ENCODE measurements around the gene PRLR. TPM values are rescaled to one million over a fixed set of nuclear protein-coding genes. Genes with fewer than 3 reads are reported as not detected.

The PRLR gene
- total RNA-seq, 2 donors from 2014 or later: 1.1 to 7.1 TPM

GRCh38 chr5:35145691-35146317, 84.5 kb downstream of the PRLR start:
- WGBS: 81% methylated on average over 2 of the region's 2 CpGs
- TF ChIP-seq POLR2A (IDR thresholded peaks at IDR 0.05): no peak
- no peak for TF ChIP-seq CTCF (IDR thresholded peaks at IDR 0.05)
- no peak for TF ChIP-seq POLR2AphosphoS5 (IDR thresholded peaks at IDR 0.05)
- no peaks in the 10 kb centered on the region for H3K27me3 ChIP-seq (replicated peaks; ENCODE audit: insufficient read depth)
- intact Hi-C loops (cut with DNase I): no loop called here
- H3K9me3 ChIP-seq: no peaks in the 10 kb centered on the region
- no peaks in the 10 kb centered on the region for H3K36me3 ChIP-seq
- no peaks in the 10 kb centered on the region for H3K4me1 ChIP-seq (replicated peaks)
- no peak for DNase-seq (ENCODE audit: low spot score)
- no peak overlapping the region for H3K27ac ChIP-seq
- H3K4me3 ChIP-seq: no peak overlapping the region

GRCh38 chr5:35145012-35145411, 85.3 kb downstream of the PRLR start:
- H3K9me3 ChIP-seq: no peaks in the 10 kb centered on the region
- intact Hi-C loops (cut with DNase I): no loop called here
- WGBS: 89% methylated on average over 5 of the region's 5 CpGs
- H3K4me1 ChIP-seq (replicated peaks): no peaks in the 10 kb centered on the region
- no peak for DNase-seq (ENCODE audit: low spot score)
- no peaks in the 10 kb centered on the region for H3K27me3 ChIP-seq (replicated peaks; ENCODE audit: insufficient read depth)
- H3K4me3 ChIP-seq: no peak overlapping the region
- no peak overlapping the region for H3K27ac ChIP-seq
- TF ChIP-seq POLR2AphosphoS5 (IDR thresholded peaks at IDR 0.05): no peak
- TF ChIP-seq POLR2A (IDR thresholded peaks at IDR 0.05): no peak
- TF ChIP-seq CTCF (IDR thresholded peaks at IDR 0.05): no peak
- no peaks in the 10 kb centered on the region for H3K36me3 ChIP-seq

GRCh38 chr5:35143841-35144240, 86.4 kb downstream of the PRLR start:
- intact Hi-C loops (cut with DNase I): no loop called here

GRCh38 chr5:35141739-35142138, 88.5 kb downstream of the PRLR start:
- WGBS: 93% methylated on average over 4 of the region's 4 CpGs
- intact Hi-C loops (cut with DNase I): no loop called here
- Histone ChIP-seq H3K36me3 (no peaks in the 10 kb centered on the region), H3K4me1 (replicated peaks) (no peaks in the 10 kb centered on the region), H3K9me3 (no peaks in the 10 kb centered on the region), H3K27me3 (replicated peaks; ENCODE audit: insufficient read depth) (no peaks in the 10 kb centered on the region), H3K27ac (no peak overlapping the region), H3K4me3 (no peak overlapping the region)
- no peak for DNase-seq (ENCODE audit: low spot score)
- TF ChIP-seq CTCF (IDR thresholded peaks at IDR 0.05) (no peak), POLR2A (IDR thresholded peaks at IDR 0.05) (no peak), POLR2AphosphoS5 (IDR thresholded peaks at IDR 0.05) (no peak)

More at GRCh38 chr5:35143841-35144240, 86.4 kb downstream of the PRLR start:
- WGBS: 91% methylated on average over 3 of the region's 3 CpGs
- Histone ChIP-seq H3K9me3 (no peaks in the 10 kb centered on the region), H3K36me3 (no peaks in the 10 kb centered on the region), H3K27ac (no peak overlapping the region), H3K4me1 (replicated peaks) (no peaks in the 10 kb centered on the region), H3K4me3 (no peak overlapping the region), H3K27me3 (replicated peaks; ENCODE audit: insufficient read depth) (no peaks in the 10 kb centered on the region)
- TF ChIP-seq POLR2AphosphoS5 (IDR thresholded peaks at IDR 0.05) (no peak), CTCF (IDR thresholded peaks at IDR 0.05) (no peak), POLR2A (IDR thresholded peaks at IDR 0.05) (no peak)
- DNase-seq (ENCODE audit: low spot score): no peak

GRCh38 chr5:35138232-35138631, 92.1 kb downstream of the PRLR start:
- TF ChIP-seq POLR2AphosphoS5 (IDR thresholded peaks at IDR 0.05) (no peak), POLR2A (IDR thresholded peaks at IDR 0.05) (no peak), CTCF (IDR thresholded peaks at IDR 0.05) (no peak)
- no peaks in the 10 kb centered on the region for H3K9me3 ChIP-seq
- H3K36me3 ChIP-seq: no peaks in the 10 kb centered on the region
- 72% methylated on average over 1 of the region's 1 CpG for WGBS
- H3K27ac ChIP-seq: no peak overlapping the region
- no peak for DNase-seq (ENCODE audit: low spot score)
- H3K4me1 ChIP-seq (replicated peaks): no peaks in the 10 kb centered on the region
- H3K27me3 ChIP-seq (replicated peaks; ENCODE audit: insufficient read depth): no peaks in the 10 kb centered on the region
- H3K4me3 ChIP-seq: no peak overlapping the region
- intact Hi-C loops (cut with DNase I): no loop called here

Data from prostate gland (tissue), 2 donors.